Measurements from ENCODE around the gene TRIM38.

Gene TRIM38

GRCh38 chr6:26026833-26027490 is 64.4 kb downstream of the TRIM38 start:
- DNase-seq (ENCODE audit: low read depth), result peak; percentile 82

GRCh38 chr6:26027491-26028211 is 65.0 kb downstream of the TRIM38 start:
- no peak for DNase-seq (ENCODE audit: low read depth)

GRCh38 chr6:26028212-26028745 is 65.7 kb downstream of the TRIM38 start:
- no peak for DNase-seq (ENCODE audit: low read depth)

GRCh38 chr6:26028746-26029569 is 66.4 kb downstream of the TRIM38 start:
- no peak for DNase-seq (ENCODE audit: low read depth)

GRCh38 chr6:26029570-26029856 is 66.9 kb downstream of the TRIM38 start:
- DNase-seq (ENCODE audit: low read depth), result no peak

- DNase-seq (ENCODE audit: low read depth), result no peak
Observed at GRCh38 chr6:26029857-26030653, 67.5 kb downstream of the TRIM38 start.

- DNase-seq (ENCODE audit: low read depth), result no peak
Observed at GRCh38 chr6:26030716-26031115, 68.1 kb downstream of the TRIM38 start.

- DNase-seq (ENCODE audit: low read depth), result no peak
Observed at GRCh38 chr6:26031151-26031594, 68.6 kb downstream of the TRIM38 start.

- DNase-seq (ENCODE audit: low read depth), result peak; percentile 79
Observed at GRCh38 chr6:26031595-26032339, 69.2 kb downstream of the TRIM38 start.

- DNase-seq (ENCODE audit: low read depth), result no peak
Observed at GRCh38 chr6:26032340-26033084, 69.9 kb downstream of the TRIM38 start.

GRCh38 chr6:26033085-26033940 is 70.7 kb downstream of the TRIM38 start:
- DNase-seq (ENCODE audit: low read depth), result no peak

GRCh38 chr6:26033941-26034354 is 71.3 kb downstream of the TRIM38 start:
- no peak for DNase-seq (ENCODE audit: low read depth)

- no peak for DNase-seq (ENCODE audit: low read depth)
Observed at GRCh38 chr6:26034905-26035304, 72.3 kb downstream of the TRIM38 start.

Data from stimulated activated CD8-positive, alpha-beta memory T cell treated with anti-CD3 and anti-CD28 coated beads, Interleukin-12 subunit alpha, Interleukin-12 subunit beta, amount 100 ng/mL, for 1 hour (primary cell).